Measurements from ENCODE around the gene TNFRSF1A.

The TNFRSF1A gene

DNA sequence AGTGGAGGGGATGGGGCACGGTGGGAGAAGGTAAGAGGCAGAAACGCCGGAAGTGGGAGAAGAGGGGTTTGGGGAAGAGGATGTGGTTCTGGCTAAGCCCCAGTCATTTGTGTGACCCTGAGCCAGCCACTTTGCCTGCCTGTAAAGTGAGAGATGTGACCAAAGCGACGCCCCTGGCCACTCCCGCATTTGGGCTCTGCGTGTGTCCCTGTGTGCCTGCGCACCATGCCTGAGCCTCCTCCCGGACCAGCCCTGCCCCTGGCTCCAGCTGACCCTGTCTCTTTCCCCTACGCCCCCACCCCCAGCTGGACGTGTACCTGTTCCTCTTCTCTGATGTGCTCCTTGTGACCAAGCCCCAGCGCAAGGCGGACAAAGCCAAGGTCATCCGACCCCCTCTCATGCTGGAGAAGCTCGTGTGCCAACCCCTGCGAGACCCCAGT lies 23.4 kb downstream of the TNFRSF1A start:
- H4K20me1 ChIP-seq (ENCODE audit: low read depth, low read length), result no peaks in the 10 kb centered on the region
- H3K27ac ChIP-seq (ENCODE audit: low read depth, low read length), result no peak overlapping the region
- no peaks in the 10 kb centered on the region for H3K36me3 ChIP-seq (ENCODE audit: low read length)
- no peak overlapping the region for H3K9ac ChIP-seq (ENCODE audit: low read length)
- H2AFZ ChIP-seq (ENCODE audit: low read depth, low read length, severe bottlenecking), result no peak overlapping the region
- no peak overlapping the region for H3K4me3 ChIP-seq (ENCODE audit: insufficient read depth, low read length, poor library complexity, severe bottlenecking)
- H3K27me3 ChIP-seq (ENCODE audit: low read length), result no peaks in the 10 kb centered on the region
- no peaks in the 10 kb centered on the region for H3K9me3 ChIP-seq (ENCODE audit: insufficient read depth, low read length)
- no peak overlapping the region for H3K4me2 ChIP-seq (ENCODE audit: low read depth, low read length, poor library complexity, severe bottlenecking)
- no peak for TF ChIP-seq EZH2phosphoT487 (conservative IDR thresholded peaks at IDR 0.05; ENCODE audit: low read length)
- TF ChIP-seq, protein P1, sequence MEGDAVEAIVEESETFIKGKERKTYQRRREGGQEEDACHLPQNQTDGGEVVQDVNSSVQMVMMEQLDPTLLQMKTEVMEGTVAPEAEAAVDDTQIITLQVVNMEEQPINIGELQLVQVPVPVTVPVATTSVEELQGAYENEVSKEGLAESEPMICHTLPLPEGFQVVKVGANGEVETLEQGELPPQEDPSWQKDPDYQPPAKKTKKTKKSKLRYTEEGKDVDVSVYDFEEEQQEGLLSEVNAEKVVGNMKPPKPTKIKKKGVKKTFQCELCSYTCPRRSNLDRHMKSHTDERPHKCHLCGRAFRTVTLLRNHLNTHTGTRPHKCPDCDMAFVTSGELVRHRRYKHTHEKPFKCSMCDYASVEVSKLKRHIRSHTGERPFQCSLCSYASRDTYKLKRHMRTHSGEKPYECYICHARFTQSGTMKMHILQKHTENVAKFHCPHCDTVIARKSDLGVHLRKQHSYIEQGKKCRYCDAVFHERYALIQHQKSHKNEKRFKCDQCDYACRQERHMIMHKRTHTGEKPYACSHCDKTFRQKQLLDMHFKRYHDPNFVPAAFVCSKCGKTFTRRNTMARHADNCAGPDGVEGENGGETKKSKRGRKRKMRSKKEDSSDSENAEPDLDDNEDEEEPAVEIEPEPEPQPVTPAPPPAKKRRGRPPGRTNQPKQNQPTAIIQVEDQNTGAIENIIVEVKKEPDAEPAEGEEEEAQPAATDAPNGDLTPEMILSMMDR (IDR thresholded peaks at IDR 0.05; ENCODE audit: insufficient read depth, low read length, poor library complexity, severe bottlenecking), result no peak
- H3F3A ChIP-seq (ENCODE audit: insufficient read depth), result 0 out of 2 replicates have a peak, but pooled peaks cover 5% of the 10 kb centered on the region
- H3K79me2 ChIP-seq (ENCODE audit: insufficient read depth, low read length), result no peaks in the 10 kb centered on the region
- no peaks in the 10 kb centered on the region for H3K9me2 ChIP-seq (replicated peaks; ENCODE audit: insufficient read depth, low read length)

DNA sequence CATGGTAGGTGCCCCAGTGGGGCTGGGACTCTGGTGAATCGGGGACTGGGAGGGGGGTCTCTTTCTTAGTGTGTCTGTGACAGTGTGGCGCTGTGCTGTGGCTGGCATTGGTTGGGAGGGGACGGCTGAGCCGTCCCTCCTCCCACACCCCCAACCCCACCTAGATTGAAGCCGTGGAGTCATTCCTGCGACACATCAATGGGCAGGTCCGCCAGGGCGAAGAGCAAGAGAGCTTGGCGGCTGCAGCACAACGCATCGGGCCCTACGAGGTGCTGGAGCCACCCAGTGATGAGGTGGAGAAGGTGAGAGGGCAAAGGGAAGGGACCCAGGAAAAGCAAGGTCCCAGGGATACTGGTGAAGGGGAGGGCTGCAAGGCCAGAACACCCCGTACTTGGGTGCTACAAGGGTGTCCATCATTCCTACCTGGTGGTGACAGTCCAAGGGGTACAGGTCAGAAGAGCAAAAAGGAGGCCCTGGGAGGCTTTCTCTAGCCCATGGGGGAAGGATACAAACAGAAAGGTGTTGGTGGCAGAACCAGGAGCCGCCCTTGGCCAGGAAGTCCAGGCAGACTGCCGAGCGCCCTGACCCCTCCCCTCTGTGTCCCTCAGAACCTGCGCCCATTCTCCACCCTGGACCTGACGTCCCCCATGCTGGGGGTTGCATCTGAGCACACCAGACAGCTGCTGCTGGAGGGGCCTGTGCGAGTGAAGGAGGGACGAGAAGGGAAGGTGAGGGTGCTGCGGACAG lies 24.0 kb downstream of the TNFRSF1A start:
- H2AFZ ChIP-seq (ENCODE audit: low read depth, low read length, severe bottlenecking), result no peak overlapping the region
- no peak overlapping the region for H3K9ac ChIP-seq (ENCODE audit: low read length)
- TF ChIP-seq, protein P1 (IDR thresholded peaks at IDR 0.05; ENCODE audit: insufficient read depth, low read length, poor library complexity, severe bottlenecking), result no peak
- TF ChIP-seq EZH2phosphoT487 (conservative IDR thresholded peaks at IDR 0.05; ENCODE audit: low read length), result no peak
- H4K20me1 ChIP-seq (ENCODE audit: low read depth, low read length), result no peaks in the 10 kb centered on the region
- H3K4me3 ChIP-seq (ENCODE audit: insufficient read depth, low read length, poor library complexity, severe bottlenecking), result no peak overlapping the region
- no peak overlapping the region for H3K4me2 ChIP-seq (ENCODE audit: low read depth, low read length, poor library complexity, severe bottlenecking)
- no peaks in the 10 kb centered on the region for H3F3A ChIP-seq (ENCODE audit: insufficient read depth)
- no peaks in the 10 kb centered on the region for H3K27me3 ChIP-seq (ENCODE audit: low read length)
- H3K9me2 ChIP-seq (replicated peaks; ENCODE audit: insufficient read depth, low read length), result no peaks in the 10 kb centered on the region
- H3K79me2 ChIP-seq (ENCODE audit: insufficient read depth, low read length), result no peaks in the 10 kb centered on the region
- H3K9me3 ChIP-seq (ENCODE audit: insufficient read depth, low read length), result no peaks in the 10 kb centered on the region
- no peaks in the 10 kb centered on the region for H3K36me3 ChIP-seq (ENCODE audit: low read length)
- no peak overlapping the region for H3K27ac ChIP-seq (ENCODE audit: low read depth, low read length)

DNA sequence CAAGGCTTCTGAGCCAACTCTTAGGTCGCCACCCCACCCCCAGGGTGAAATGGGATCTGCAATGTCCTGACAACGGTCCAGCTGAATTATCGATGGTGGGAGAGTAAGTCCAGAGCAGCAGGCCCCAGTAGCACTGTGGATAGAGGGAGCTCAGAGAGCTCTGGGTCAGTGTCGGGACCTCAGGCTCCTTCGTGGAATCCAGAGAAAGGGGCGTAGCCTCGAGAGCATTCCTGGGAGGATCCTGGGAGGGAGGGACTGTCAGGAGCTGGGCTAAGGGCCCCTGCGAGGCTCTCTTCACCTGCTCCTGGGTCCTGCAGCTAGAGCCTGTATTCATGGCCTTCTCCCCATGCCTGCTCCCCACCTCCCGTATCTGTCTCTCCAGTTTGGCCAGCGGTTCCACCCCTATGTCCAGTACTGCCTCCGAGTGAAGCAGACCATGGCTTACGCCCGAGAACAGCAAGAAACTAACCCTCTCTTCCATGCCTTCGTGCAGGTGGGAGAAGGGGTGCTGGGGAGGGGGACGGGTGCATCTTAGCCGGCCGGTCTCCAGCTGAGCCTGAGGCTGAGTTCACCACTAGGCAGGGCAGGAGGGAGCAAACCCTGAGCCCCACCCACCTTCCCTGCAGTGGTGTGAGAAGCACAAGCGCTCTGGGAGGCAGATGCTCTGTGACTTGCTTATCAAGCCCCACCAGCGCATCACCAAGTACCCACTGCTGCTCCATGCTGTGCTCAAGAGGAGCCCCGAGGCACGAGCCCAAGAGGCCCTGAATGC lies 24.8 kb downstream of the TNFRSF1A start:
- no peaks in the 10 kb centered on the region for H3K9me2 ChIP-seq (replicated peaks; ENCODE audit: insufficient read depth, low read length)
- H3F3A ChIP-seq (ENCODE audit: insufficient read depth), result no peaks in the 10 kb centered on the region
- no peak overlapping the region for H3K9ac ChIP-seq (ENCODE audit: low read length)
- H3K9me3 ChIP-seq (ENCODE audit: insufficient read depth, low read length), result no peaks in the 10 kb centered on the region
- H4K20me1 ChIP-seq (ENCODE audit: low read depth, low read length), result no peaks in the 10 kb centered on the region
- TF ChIP-seq EZH2phosphoT487 (conservative IDR thresholded peaks at IDR 0.05; ENCODE audit: low read length), result no peak
- TF ChIP-seq, protein P1 (IDR thresholded peaks at IDR 0.05; ENCODE audit: insufficient read depth, low read length, poor library complexity, severe bottlenecking), result no peak
- no peak overlapping the region for H3K4me3 ChIP-seq (ENCODE audit: insufficient read depth, low read length, poor library complexity, severe bottlenecking)
- H2AFZ ChIP-seq (ENCODE audit: low read depth, low read length, severe bottlenecking), result no peak overlapping the region
- H3K27ac ChIP-seq (ENCODE audit: low read depth, low read length), result no peak overlapping the region
- no peaks in the 10 kb centered on the region for H3K36me3 ChIP-seq (ENCODE audit: low read length)
- H3K4me2 ChIP-seq (ENCODE audit: low read depth, low read length, poor library complexity, severe bottlenecking), result no peak overlapping the region
- H3K27me3 ChIP-seq (ENCODE audit: low read length), result no peaks in the 10 kb centered on the region
- H3K79me2 ChIP-seq (ENCODE audit: insufficient read depth, low read length), result no peaks in the 10 kb centered on the region

Measured in SU-DHL-6 (cell line).